Motor neuron (in vitro differentiated cells): ENCODE data around the gene SDHB. TPM values are rescaled to one million over a fixed set of nuclear protein-coding genes. Genes with fewer than 3 reads are reported as not detected.
"Not testable (repeated sequence)": the region's sequence is repeated elsewhere in the genome, so short reads cannot be mapped to it uniquely, and the experiment has no call there.

Source experiments
- ATAC-seq, 8 experiments: fragments of 200-7000 bp; cut with Tn5 transposase; replicated peaks in 6 of 8; 2 replicates each; pipeline ENCODE4 v1.8.0; 2021; ENCODE audit warnings: mild to moderate bottlenecking in 8 of 8, moderate library complexity in 8 of 8
- H3K27ac ChIP-seq, 2 donors: fragments of 250-450 bp; sonication (Bioruptor Pico); 2 replicates each; pipeline ENCODE4 v1.9.0; 2021; ENCODE audit warnings: antibody characterized with exemption in 2 of 2, mild to moderate bottlenecking in 2 of 2, moderate library complexity in 1 of 2
- H3K4me1 ChIP-seq, 2 donors: fragments of 250-450 bp; sonication (Bioruptor Pico); replicated peaks in 1 of 2; 2 replicates each; pipeline ENCODE4 v1.6.1; 2021; ENCODE audit warnings: antibody characterized with exemption in 2 of 2, mild to moderate bottlenecking in 2 of 2, moderate library complexity in 1 of 2
- H3K4me3 ChIP-seq, 5 donors: fragments of 250-450 bp; sonication (Bioruptor Pico); 2 replicates each; pipeline ENCODE4 v1.9.0; 2021; ENCODE audit warnings: antibody characterized with exemption in 5 of 5, mild to moderate bottlenecking in 5 of 5, moderate library complexity in 4 of 5
- WGBS, 10 experiments: fragments of 450-650 bp; shearing (Covaris generic); methylation state at CpG; one replicate each; pipeline ENCODE4 v1.0.0; 2022; 5-methylcytosine and 5-hydroxymethylcytosine counted together
- in situ Hi-C, 9 experiments: fragments of 400-800 bp; cut with MboI; loops; one replicate each; pipeline ENCODE4 v1.15.0; 2021; ENCODE audit warnings: low sequenced_read_pairs in 9 of 9, low pct_unique_long_range_greater_than_20kb in 2 of 9; ENCODE audit not compliant: unreplicated experiment in 9 of 9
- total RNA-seq, 8 experiments: library from RNA; unstranded; fragments of 300-600 nt; gene quantifications; 2 replicates each; pipeline versions ENCODE4 v1.2.3 to v1.2.4, GENCODE V29; 2022

SDHB gene
- total RNA-seq, 8 experiments from 2014 or later = 75.1 to 161 (median 96.1) TPM

GRCh38 chr1:17068789-17069188 is 15.0 kb upstream of the SDHB start:
- no peak for ATAC-seq
- no peak overlapping the region for H3K4me3 ChIP-seq
- in situ Hi-C loops = no loop called here
- H3K27ac ChIP-seq = no peak overlapping the region
- H3K4me1 ChIP-seq = peaks cover 3 to 7% of the 10 kb centered on the region in 2 donors
- 43 to 100% (median 61%) methylated on average over 1 to 11 of the region's 12 CpGs; no CpG with 5 or more reads in 3 of the 10 experiments for WGBS, 10 experiments

- in situ Hi-C loops = no loop called here
- peaks cover 8 to 9% of the 10 kb centered on the region in 2 donors for H3K4me1 ChIP-seq
- no peak overlapping the region for H3K27ac ChIP-seq
- ATAC-seq = no peak
- 50 to 93% (median 72%) methylated on average over 2 to 8 of the region's 10 CpGs for WGBS, 10 experiments
- H3K4me3 ChIP-seq = no peak overlapping the region
Observed at GRCh38 chr1:17067465-17068240, 13.8 kb upstream of the SDHB start.

- no peak overlapping the region for H3K27ac ChIP-seq
Observed at GRCh38 chr1:17067069-17067426, 13.2 kb upstream of the SDHB start.

DNA sequence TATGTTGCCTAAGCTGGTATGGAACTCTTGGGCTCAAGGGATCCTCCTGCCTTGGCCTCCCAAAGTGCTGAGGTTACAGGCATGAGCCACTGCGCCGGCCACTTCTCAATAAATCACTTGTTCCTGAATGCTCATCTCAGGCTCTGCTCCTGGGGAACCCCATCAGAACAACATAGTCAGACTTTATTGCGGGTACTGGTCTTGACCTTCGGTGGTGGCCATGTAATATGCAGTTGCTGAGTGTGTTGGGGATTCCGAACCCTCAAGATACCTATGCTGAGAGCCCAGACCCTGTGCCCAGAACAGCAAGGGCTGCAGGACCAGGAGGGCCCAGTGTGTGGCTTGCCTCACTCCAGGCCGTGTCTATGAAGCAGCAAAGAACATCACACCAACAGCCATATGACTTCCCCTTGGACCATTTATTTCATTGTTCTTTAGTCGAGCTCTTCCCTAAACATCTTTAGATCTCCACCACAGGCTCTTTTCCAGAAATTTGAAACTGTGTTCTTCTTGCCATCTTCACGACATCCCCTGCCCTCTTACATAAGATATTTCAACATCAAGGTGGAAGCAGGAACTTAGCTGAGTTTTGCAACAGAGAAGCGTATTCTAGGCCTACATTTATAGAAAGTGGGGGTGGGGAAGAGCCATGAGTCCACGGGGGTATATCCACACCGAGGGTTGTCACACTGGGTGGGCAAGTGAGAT is 12.7 kb upstream of the SDHB start:
- WGBS, 10 experiments = 39 to 91% (median 83%) methylated on average over 1 to 10 of the region's 11 CpGs

More at GRCh38 chr1:17067069-17067426, 13.2 kb upstream of the SDHB start:
- H3K4me3 ChIP-seq = no peak overlapping the region
- ATAC-seq = no peak
- H3K4me1 ChIP-seq = peaks cover 14 to 15% of the 10 kb centered on the region in 2 donors
- in situ Hi-C loops = no loop called here
- WGBS, 10 experiments = 60 to 90% (median 80%) methylated on average over 1 to 3 of the region's 3 CpGs; no CpG with 5 or more reads in 3 of the 10 experiments

DNA sequence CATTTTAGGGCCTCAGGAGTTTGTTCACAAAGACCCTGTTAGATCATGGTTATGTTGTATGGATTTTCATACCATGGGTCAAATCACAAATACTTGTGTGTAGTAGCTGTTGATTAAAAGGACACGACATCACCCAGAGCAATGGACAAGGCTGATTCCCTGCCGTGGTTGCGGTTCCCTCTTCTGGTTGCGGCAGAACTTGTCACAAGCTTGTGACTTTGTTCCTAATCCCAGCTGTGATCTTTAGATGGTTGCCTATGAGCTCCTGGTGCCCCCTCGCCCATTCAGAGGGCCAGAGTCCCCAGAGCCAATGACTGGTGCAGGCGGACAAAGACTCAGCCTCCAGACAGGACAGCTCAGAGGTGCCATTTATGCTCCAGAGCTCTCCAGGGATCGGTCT is 11.8 kb upstream of the SDHB start:
- Histone ChIP-seq H3K27ac (no peak overlapping the region), H3K4me1 (peaks cover 27 to 29% of the 10 kb centered on the region in 2 donors), H3K4me3 (no peak overlapping the region)
- 0 to 84% (median 61%) methylated on average over 1 to 7 of the region's 7 CpGs; no CpG with 5 or more reads in 3 of the 10 experiments for WGBS, 10 experiments
- in situ Hi-C loops = no loop called here
- ATAC-seq = no peak

More for the DNA sequence above, 12.7 kb upstream of the SDHB start:
- Histone ChIP-seq H3K27ac (no peak overlapping the region), H3K4me3 (no peak overlapping the region), H3K4me1 (peaks cover 20% of the 10 kb centered on the region in 2 donors)
- in situ Hi-C loops = no loop called here
- ATAC-seq = no peak

GRCh38 chr1:17062751-17063150 is 8.9 kb upstream of the SDHB start:
- in situ Hi-C loops, H3K27ac ChIP-seq, ATAC-seq, H3K4me3 ChIP-seq: not testable (repeated sequence)
- 38 to 100% (median 73%) methylated on average over 1 to 7 of the region's 7 CpGs; no CpG with 5 or more reads in 1 of the 10 experiments for WGBS, 10 experiments
- peaks cover 35 to 42% of the 10 kb centered on the region in 2 donors for H3K4me1 ChIP-seq

DNA sequence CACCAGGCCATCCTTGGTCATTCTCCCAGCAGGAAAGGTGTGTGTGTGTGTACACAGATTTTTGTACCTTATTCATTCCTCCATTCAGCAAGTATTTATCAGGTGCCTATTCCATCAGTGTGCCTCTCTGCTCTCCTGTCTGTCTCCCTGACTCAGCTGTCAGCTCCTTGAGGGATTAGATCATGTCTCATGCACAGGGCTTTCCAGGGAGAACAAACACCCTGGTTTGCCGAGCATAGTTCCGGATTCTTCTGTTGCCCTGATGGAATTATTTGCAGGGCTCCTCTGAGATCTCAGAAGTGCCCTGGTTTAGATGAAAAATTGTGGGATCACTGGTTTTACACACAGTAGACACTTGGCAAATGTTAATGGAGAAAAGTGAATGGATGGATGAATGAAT is 8.1 kb upstream of the SDHB start:
- Histone ChIP-seq H3K4me3 (no peak overlapping the region), H3K4me1 (peaks cover 35 to 42% of the 10 kb centered on the region in 2 donors), H3K27ac (peak overlapping the region; percentile 57 to 59)
- peak in 4 of 8 experiments; percentile 7 to 44 (median 26) for ATAC-seq
- 44 to 100% (median 76%) methylated on average over 1 to 2 of the region's 2 CpGs; no CpG with 5 or more reads in 2 of the 10 experiments for WGBS, 10 experiments
- in situ Hi-C loops = no loop called here

DNA sequence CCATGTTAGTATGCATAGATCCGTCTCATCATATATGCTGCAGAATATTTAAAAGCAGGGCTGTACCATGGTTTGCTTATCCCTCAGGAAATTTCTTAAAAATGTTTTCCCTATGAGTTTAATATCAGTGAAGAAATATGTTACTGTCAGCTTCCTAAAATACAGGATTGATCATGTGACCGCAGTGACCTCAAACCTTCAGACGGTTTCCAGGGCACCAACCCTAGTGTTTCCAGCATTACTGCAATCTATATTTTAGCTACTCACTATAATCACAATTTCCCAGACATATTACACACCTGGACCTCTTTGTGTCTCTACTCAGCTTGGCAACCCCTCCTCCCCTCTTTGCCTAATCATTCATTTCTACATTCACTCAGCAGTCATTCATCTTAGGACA is 7.7 kb upstream of the SDHB start:
- in situ Hi-C loops = no loop called here
- Histone ChIP-seq H3K4me3 (no peak overlapping the region), H3K4me1 (peaks cover 35 to 42% of the 10 kb centered on the region in 2 donors), H3K27ac (peak overlapping the region; percentile 57 to 59)
- ATAC-seq = peak in 1 of 8 experiments; percentile 0
- 60 to 95% (median 80%) methylated on average over 1 to 3 of the region's 3 CpGs; no CpG with 5 or more reads in 4 of the 10 experiments for WGBS, 10 experiments

GRCh38 chr1:17060306-17060749 is 6.5 kb upstream of the SDHB start:
- 0 to 16% (median 5%) methylated on average over 2 to 11 of the region's 11 CpGs for WGBS, 10 experiments
- peaks cover 35 to 42% of the 10 kb centered on the region in 2 donors for H3K4me1 ChIP-seq
- peak in 6 of 8 experiments; percentile 3 to 87 (median 60) for ATAC-seq
- in situ Hi-C loops = no loop called here
- H3K27ac ChIP-seq = peak overlapping the region; percentile 35 to 57
- no peak overlapping the region for H3K4me3 ChIP-seq

GRCh38 chr1:17059391-17060305 is 5.8 kb upstream of the SDHB start:
- H3K4me1 ChIP-seq = peaks cover 35 to 42% of the 10 kb centered on the region in 2 donors
- 0 to 100% (median 36%) methylated on average over 1 to 10 of the region's 12 CpGs for WGBS, 10 experiments
- in situ Hi-C loops = no loop called here

DNA sequence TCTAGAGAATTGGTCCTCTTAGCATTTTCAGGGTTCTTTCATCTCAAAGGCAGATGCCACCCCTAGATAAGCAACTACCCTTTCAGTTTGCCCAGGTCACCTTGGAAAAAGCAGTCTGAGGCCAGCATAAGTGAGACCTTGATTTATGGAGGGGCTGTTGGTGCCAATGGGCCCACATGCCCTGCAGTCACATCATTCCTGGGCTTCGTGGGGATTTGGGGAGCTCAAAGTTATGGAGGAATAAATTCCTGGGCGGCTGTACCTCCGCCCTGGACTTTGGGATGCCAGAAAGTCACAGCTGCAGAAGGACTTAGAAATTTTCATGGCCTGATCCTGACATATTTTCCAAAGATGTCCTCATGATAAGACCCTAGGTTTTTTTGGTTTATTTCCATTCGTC is 2.7 kb upstream of the SDHB start:
- ATAC-seq = no peak
- 0 to 100% (median 77%) methylated on average over 1 to 4 of the region's 4 CpGs; no CpG with 5 or more reads in 2 of the 10 experiments for WGBS, 10 experiments
- H3K4me1 ChIP-seq = peaks cover 33 to 35% of the 10 kb centered on the region in 2 donors
- H3K4me3 ChIP-seq = no peak overlapping the region
- in situ Hi-C loops = no loop called here
- no peak overlapping the region for H3K27ac ChIP-seq

More at GRCh38 chr1:17059391-17060305, 5.8 kb upstream of the SDHB start:
- peak overlapping the region; percentile 35 to 57 for H3K27ac ChIP-seq
- H3K4me3 ChIP-seq = no peak overlapping the region
- ATAC-seq = peak; percentile 84 to 92 (median 86)

GRCh38 chr1:17055801-17056200 is 2.0 kb upstream of the SDHB start:
- Histone ChIP-seq H3K27ac (no peak overlapping the region), H3K4me3 (no peak overlapping the region), H3K4me1 (peaks cover 26 to 27% of the 10 kb centered on the region in 2 donors)
- in situ Hi-C loops = no loop called here
- ATAC-seq = no peak
- WGBS, 10 experiments = 80 to 100% (median 96%) methylated on average over 1 to 7 of the region's 7 CpGs; no CpG with 5 or more reads in 1 of the 10 experiments
